ENCODE results near the gene CABP1. TPM values are rescaled to one million over a fixed set of nuclear protein-coding genes. Genes with fewer than 3 reads are reported as not detected.

The CABP1 gene
- total RNA-seq, 4 donors from 2014 or later, result 1.8 to 2.5 (median 2.5) TPM; not detected in 1

- DNase-seq (ENCODE audit: extremely low spot score), result no peak
- intact Hi-C loops (cut with DNase I), result no loop called here
- 86% methylated on average over 25 of the region's 26 CpGs for WGBS
- Histone ChIP-seq H3K27ac (replicated peaks in 1 of 4) (no peak overlapping the region), H3K36me3 (no peaks in the 10 kb centered on the region), H3K27me3 (peaks cover 0 to 15% (median 0%) of the 10 kb centered on the region in 4 donors), H3K4me3 (no peak overlapping the region), H3K4me1 (no peaks in the 10 kb centered on the region), H3K9me3 (no peaks in the 10 kb centered on the region)
- no peak for TF ChIP-seq POLR2A (IDR thresholded peaks at IDR 0.05; ENCODE audit: low read depth)
- TF ChIP-seq EP300 (IDR thresholded peaks at IDR 0.05), result no peak
- TF ChIP-seq CTCF (IDR thresholded peaks at IDR 0.05), result no peak
- TF ChIP-seq POLR2AphosphoS5 (IDR thresholded peaks at IDR 0.05), result no peak
These were observed 14.6 kb upstream of the CABP1 start for GRCh38 chr12:120625557-120626419.

GRCh38 chr12:120628919-120629318 lies 11.5 kb upstream of the CABP1 start:
- DNase-seq (ENCODE audit: extremely low spot score), result no peak
- Histone ChIP-seq H3K4me3 (no peak overlapping the region), H3K27ac (replicated peaks in 1 of 4) (no peak overlapping the region), H3K4me1 (no peaks in the 10 kb centered on the region), H3K36me3 (no peaks in the 10 kb centered on the region), H3K9me3 (no peaks in the 10 kb centered on the region), H3K27me3 (peaks cover 0 to 11% (median 0%) of the 10 kb centered on the region in 4 donors)
- WGBS, result 61% methylated on average over 4 of the region's 4 CpGs
- intact Hi-C loops (cut with DNase I), result no loop called here
- TF ChIP-seq CTCF (IDR thresholded peaks at IDR 0.05), result no peak
- no peak for TF ChIP-seq EP300 (IDR thresholded peaks at IDR 0.05)
- TF ChIP-seq POLR2AphosphoS5 (IDR thresholded peaks at IDR 0.05), result no peak
- no peak for TF ChIP-seq POLR2A (IDR thresholded peaks at IDR 0.05; ENCODE audit: low read depth)

GRCh38 chr12:120630104-120630892 lies 10.1 kb upstream of the CABP1 start:
- 83% methylated on average over 15 of the region's 15 CpGs for WGBS

DNA sequence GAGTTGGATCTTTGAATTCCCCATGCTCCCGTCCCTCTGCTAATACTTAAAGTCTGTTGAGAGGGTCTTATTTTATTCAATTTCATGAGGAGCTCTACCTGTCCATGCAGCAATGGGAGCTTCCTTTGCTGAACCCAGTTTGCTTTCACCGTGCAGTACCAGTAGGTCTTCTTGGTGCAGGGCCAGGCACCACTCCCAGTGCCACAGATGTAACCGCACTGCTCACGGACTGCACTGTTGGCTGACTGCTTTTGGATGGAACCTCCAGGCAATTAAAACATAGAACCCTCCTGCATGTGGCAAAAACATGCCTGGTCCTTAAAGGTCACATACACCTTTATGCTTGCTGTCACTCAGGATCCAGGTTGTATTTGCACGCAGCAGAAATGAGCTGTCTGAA lies 9.3 kb upstream of the CABP1 start:
- no peak for DNase-seq (ENCODE audit: extremely low spot score)
- no peak overlapping the region for H3K4me3 ChIP-seq
- intact Hi-C loops (cut with DNase I), result no loop called here
- TF ChIP-seq CTCF (IDR thresholded peaks at IDR 0.05), result no peak
- H3K4me1 ChIP-seq, result no peaks in the 10 kb centered on the region
- H3K36me3 ChIP-seq, result no peaks in the 10 kb centered on the region
- H3K27me3 ChIP-seq, result peaks cover 0 to 13% (median 0%) of the 10 kb centered on the region in 4 donors
- 70% methylated on average over 5 of the region's 5 CpGs for WGBS
- no peaks in the 10 kb centered on the region for H3K9me3 ChIP-seq
- H3K27ac ChIP-seq (replicated peaks in 1 of 4), result no peak overlapping the region

More at GRCh38 chr12:120630104-120630892, 10.1 kb upstream of the CABP1 start:
- Histone ChIP-seq H3K9me3 (no peaks in the 10 kb centered on the region), H3K27me3 (peaks cover 0 to 13% (median 0%) of the 10 kb centered on the region in 4 donors), H3K4me1 (no peaks in the 10 kb centered on the region), H3K4me3 (no peak overlapping the region), H3K27ac (replicated peaks in 1 of 4) (no peak overlapping the region), H3K36me3 (no peaks in the 10 kb centered on the region)
- intact Hi-C loops (cut with DNase I), result no loop called here
- TF ChIP-seq POLR2AphosphoS5 (IDR thresholded peaks at IDR 0.05) (no peak), POLR2A (IDR thresholded peaks at IDR 0.05; ENCODE audit: low read depth) (no peak), CTCF (IDR thresholded peaks at IDR 0.05) (no peak), EP300 (IDR thresholded peaks at IDR 0.05) (no peak)
- no peak for DNase-seq (ENCODE audit: extremely low spot score)
